Spinal cord (tissue), 10 donors: Measurements from ENCODE around the gene FAM9C. TPM values are rescaled to one million over a fixed set of nuclear protein-coding genes. Genes with fewer than 3 reads are reported as not detected.
"Not testable (repeated sequence)": the region's sequence is repeated elsewhere in the genome, so short reads cannot be mapped to it uniquely, and the experiment has no call there.

ENCODE experiments used
- DNase-seq, 6 donors: peaks; one replicate each; pipeline versions ENCODE4 v3.0.0 to v3.0.0-alpha.2; 2013 to 2015; ENCODE audit warnings: low spot score in 6 of 6, low read depth in 4 of 6
- H3K27ac ChIP-seq: one replicate; pipeline ENCODE4 v1.5.1; 2013; ENCODE audit warnings: low read depth, low read length, control low read depth
- H3K27me3 ChIP-seq: one replicate; pipeline ENCODE4 v1.6.1; 2013; ENCODE audit warnings: low read length; ENCODE audit not compliant: control insufficient read depth, insufficient read depth
- H3K36me3 ChIP-seq: one replicate; pipeline ENCODE4 v1.6.1; 2013; ENCODE audit warnings: low read length; ENCODE audit not compliant: control insufficient read depth, insufficient read depth
- H3K4me1 ChIP-seq: one replicate; pipeline ENCODE4 v1.6.1; 2013; ENCODE audit warnings: low read length; ENCODE audit not compliant: control insufficient read depth, insufficient read depth
- H3K4me3 ChIP-seq: one replicate; pipeline ENCODE4 v1.5.1; 2013; ENCODE audit warnings: low read depth, low read length, control low read depth
- H3K9me3 ChIP-seq: one replicate; pipeline ENCODE4 v1.6.1; 2013; ENCODE audit warnings: low read length; ENCODE audit not compliant: control insufficient read depth, insufficient read depth
- WGBS: methylation state at CpG from one replicate; pipeline ENCODE4 v1.1.5; 2013; ENCODE audit warnings: missing lambda C conversion rate; ENCODE audit not compliant: insufficient coverage; 5-methylcytosine and 5-hydroxymethylcytosine counted together
- polyA plus RNA-seq, 2 donors: library from polyadenylated mRNA; unstranded; fragments of 120-200 nt; gene quantifications; one replicate each; pipeline ENCODE4 v1.2.1, GENCODE V29; 2013; ENCODE audit not compliant: insufficient read length in 2 of 2
- total RNA-seq, 2 donors: library from RNA; depleted of rRNA in 1 of 2; stranded (reverse); fragments of 120-200 nt in 1 of 2; fragments of >200 nt in 1 of 2; gene quantifications; one replicate each; pipeline versions ENCODE4 v1.2.3 to v1.2.4, GENCODE V29; 2013 to 2014
- donor health status: healthy.

Gene FAM9C
- total and polyA plus RNA-seq, 4 donors, result 0.10 to 0.38 (median 0.24) TPM; not detected in 1

- DNase-seq, result no peak
- no peak overlapping the region for H3K27ac ChIP-seq
- no peaks in the 10 kb centered on the region for H3K9me3 ChIP-seq
- H3K36me3 ChIP-seq, result no peaks in the 10 kb centered on the region
- no peaks in the 10 kb centered on the region for H3K4me1 ChIP-seq
- H3K4me3 ChIP-seq, result no peak overlapping the region
- H3K27me3 ChIP-seq, result peaks cover 5% of the 10 kb centered on the region
- WGBS, result no CpG with 5 or more reads among the region's 2 CpGs
These were observed 41.7 kb upstream of the FAM9C start for GRCh38 chrX:13086076-13086475.

DNA sequence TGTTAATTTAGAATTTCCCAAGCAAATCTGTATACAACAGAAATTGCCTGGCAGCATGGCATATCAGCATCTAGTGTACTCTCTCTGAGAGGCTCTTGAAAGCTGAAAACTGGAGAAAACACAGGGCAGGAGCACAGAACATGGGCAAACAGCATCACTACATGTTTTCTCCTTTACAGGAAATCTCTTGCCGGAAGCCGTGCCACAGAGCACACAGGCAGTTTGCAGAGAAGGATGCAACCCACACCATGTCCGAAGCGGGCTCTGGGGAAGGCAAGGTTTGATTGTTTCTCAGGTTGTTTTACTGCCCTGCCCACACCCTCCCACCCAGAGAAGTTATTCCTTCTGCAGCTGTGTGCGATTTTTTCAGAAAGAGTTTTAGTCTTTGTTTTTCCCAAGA is 41.1 kb upstream of the FAM9C start:
- Histone ChIP-seq H3K4me1 (no peaks in the 10 kb centered on the region), H3K27ac (no peak overlapping the region), H3K4me3 (no peak overlapping the region), H3K36me3 (no peaks in the 10 kb centered on the region), H3K9me3 (no peaks in the 10 kb centered on the region), H3K27me3 (peaks cover 5% of the 10 kb centered on the region)
- 70% methylated on average over 2 of the region's 5 CpGs for WGBS
- no peak for DNase-seq

- Histone ChIP-seq H3K27me3 (peaks cover 5% of the 10 kb centered on the region), H3K4me1 (no peaks in the 10 kb centered on the region), H3K36me3 (no peaks in the 10 kb centered on the region), H3K27ac (no peak overlapping the region), H3K9me3 (no peaks in the 10 kb centered on the region), H3K4me3 (no peak overlapping the region)
- no CpG with 5 or more reads among the region's 1 CpG for WGBS
- no peak for DNase-seq
These were observed 40.2 kb upstream of the FAM9C start for GRCh38 chrX:13084611-13085010.

- not testable (repeated sequence) for H3K36me3 ChIP-seq, H3K27me3 ChIP-seq
- WGBS, result 71% methylated on average over 4 of the region's 9 CpGs
These were observed 39.4 kb upstream of the FAM9C start for GRCh38 chrX:13083755-13084326.

DNA sequence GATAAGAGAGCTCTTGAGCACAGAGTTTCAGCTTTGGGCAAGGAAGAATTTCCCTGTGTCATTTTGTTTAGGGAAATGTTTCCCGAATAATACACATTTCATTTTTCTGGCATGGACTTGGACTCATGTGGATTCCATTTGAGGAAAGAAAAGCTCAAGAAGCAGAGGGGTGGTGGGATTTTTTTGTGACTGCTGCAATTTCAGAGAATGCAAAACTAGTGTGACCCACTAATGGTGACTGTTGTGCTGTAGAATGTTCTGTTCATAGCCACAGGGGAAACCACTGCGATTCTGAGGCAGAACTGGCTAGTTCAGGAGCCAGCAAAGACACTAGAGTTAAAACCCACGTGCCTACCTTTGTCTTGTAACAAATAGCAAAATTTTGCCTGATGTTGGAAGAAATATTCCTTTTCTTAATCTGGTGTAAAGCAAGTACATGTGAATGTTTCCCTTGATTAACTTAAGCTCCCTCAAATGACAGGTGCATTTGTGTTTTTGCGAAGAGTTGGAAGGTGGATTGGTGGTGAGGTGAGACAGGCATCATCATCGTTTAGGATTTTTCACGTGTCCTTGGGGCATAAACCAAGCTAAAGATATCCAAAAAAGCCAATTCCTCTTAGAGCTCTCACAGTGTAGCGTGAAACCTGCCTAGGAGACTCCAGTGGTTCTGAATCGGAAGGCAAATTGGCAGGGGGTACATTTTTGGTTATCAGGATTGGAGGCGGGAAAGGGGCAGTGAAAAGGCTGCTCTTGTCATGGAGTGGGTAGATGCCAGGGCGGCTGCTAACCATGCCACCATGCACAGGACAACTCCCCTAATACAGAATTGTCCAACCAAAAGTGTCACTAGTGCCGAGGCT is 38.0 kb upstream of the FAM9C start:
- no peaks in the 10 kb centered on the region for H3K9me3 ChIP-seq
- no peak overlapping the region for H3K4me3 ChIP-seq
- peaks cover 8% of the 10 kb centered on the region for H3K4me1 ChIP-seq
- no peak overlapping the region for H3K27ac ChIP-seq
- 89% methylated on average over 3 of the region's 11 CpGs for WGBS
- H3K36me3 ChIP-seq, result no peaks in the 10 kb centered on the region
- H3K27me3 ChIP-seq, result peaks cover 8% of the 10 kb centered on the region
- no peak for DNase-seq

More at GRCh38 chrX:13083755-13084326, 39.4 kb upstream of the FAM9C start:
- not testable (repeated sequence) for H3K4me1 ChIP-seq, H3K27ac ChIP-seq, H3K9me3 ChIP-seq, H3K4me3 ChIP-seq, DNase-seq

DNA sequence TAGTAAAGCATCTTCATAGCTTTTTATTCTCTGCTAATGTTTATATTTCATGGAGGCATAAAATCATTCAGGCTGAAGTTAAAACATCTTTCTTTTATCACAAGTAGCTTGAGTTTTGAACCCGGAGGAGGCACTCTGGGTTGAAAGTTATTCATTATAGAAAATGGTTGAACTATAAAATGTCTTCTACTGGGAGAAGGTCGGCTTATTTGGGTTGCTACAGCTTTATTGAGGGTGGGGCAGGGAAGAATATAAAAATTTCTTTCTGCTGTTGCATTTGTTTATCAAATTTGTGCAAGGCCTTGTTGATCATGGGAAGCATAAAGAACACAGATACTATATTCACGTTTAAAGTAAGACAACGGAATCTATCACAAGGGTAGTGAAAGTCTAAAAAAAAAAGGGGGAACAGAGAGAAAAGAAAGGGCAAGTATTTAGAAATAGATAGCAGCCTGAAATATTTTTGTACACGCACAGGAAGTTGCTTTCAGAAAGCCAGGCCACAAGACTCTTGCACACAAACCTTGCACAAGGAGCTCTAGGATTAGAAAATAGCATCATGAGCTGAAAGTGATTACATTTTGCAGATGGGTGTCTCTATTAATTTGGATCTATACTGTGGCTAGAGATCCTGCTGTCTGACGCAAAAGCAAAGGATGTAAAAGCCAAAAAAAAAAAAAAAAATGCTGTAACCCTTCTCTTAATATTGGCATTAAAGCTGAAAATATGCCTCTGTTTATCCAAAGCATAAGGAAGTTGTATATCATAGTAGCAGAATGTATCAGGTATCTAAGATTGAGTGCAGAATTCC is 37.2 kb upstream of the FAM9C start:
- no peak for DNase-seq
- H3K9me3 ChIP-seq, result no peaks in the 10 kb centered on the region
- peaks cover 8% of the 10 kb centered on the region for H3K27me3 ChIP-seq
- WGBS, result 90% methylated on average over 2 of the region's 6 CpGs
- H3K4me1 ChIP-seq, result peaks cover 8% of the 10 kb centered on the region
- no peaks in the 10 kb centered on the region for H3K36me3 ChIP-seq
- no peak overlapping the region for H3K4me3 ChIP-seq
- H3K27ac ChIP-seq, result no peak overlapping the region

DNA sequence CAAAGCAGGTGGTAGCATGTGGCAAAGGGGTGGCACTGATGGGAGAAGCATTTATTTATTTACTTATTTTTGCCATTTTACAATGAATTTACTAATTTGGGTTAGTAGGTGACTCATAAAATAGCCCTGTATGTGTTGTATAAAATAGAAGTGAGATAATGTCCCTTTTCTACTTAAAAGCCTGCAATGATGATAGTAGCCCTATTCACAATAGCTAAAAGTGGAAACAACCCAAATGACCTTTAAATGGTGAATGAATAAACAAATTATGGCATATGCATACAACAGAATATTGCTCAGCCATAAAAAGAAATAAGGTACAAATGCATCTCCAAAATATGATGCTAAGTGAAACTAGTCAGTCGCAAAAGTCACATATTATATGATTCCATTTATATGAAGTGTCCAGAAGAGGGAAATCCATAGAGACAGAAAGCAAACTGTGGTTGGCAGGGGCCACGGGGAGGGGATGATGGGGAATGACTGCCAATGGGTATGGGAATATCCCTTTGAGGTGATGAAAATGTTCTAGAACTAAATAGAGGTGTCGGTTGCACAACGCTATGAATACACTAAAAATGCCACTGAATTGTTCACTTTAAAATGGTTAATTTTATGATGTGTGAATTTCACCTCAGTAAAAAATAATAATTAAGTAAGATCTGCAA is 35.8 kb upstream of the FAM9C start:
- Histone ChIP-seq H3K27me3 (peaks cover 3% of the 10 kb centered on the region), H3K4me1 (peaks cover 8% of the 10 kb centered on the region), H3K27ac (no peak overlapping the region), H3K9me3 (no peaks in the 10 kb centered on the region), H3K4me3 (no peak overlapping the region), H3K36me3 (no peaks in the 10 kb centered on the region)
- 64% methylated on average over 1 of the region's 4 CpGs for WGBS
- no peak for DNase-seq

- Histone ChIP-seq H3K36me3 (no peaks in the 10 kb centered on the region), H3K27me3 (peaks cover 3% of the 10 kb centered on the region), H3K4me1 (peaks cover 8% of the 10 kb centered on the region), H3K27ac (peak overlapping the region; percentile 75), H3K4me3 (no peak overlapping the region), H3K9me3 (no peaks in the 10 kb centered on the region)
- DNase-seq, result peak in 1 of 6 donors; percentile 37
- WGBS, result 41% methylated on average over 4 of the region's 10 CpGs
These were observed 34.5 kb upstream of the FAM9C start for GRCh38 chrX:13078739-13079444.

- Histone ChIP-seq H3K4me3 (no peak overlapping the region), H3K9me3 (no peaks in the 10 kb centered on the region), H3K27me3 (peaks cover 3% of the 10 kb centered on the region), H3K4me1 (peaks cover 8% of the 10 kb centered on the region), H3K36me3 (no peaks in the 10 kb centered on the region), H3K27ac (no peak overlapping the region)
- 94% methylated on average over 2 of the region's 2 CpGs for WGBS
- no peak for DNase-seq
These were observed 32.7 kb upstream of the FAM9C start for GRCh38 chrX:13077168-13077567.
